Breast epithelium (tissue), 3 donors: Measurements from ENCODE around the gene STXBP6.

Source experiments
- CTCF ChIP-seq, 3 donors: fragments of 450-650 bp; IDR thresholded peaks; one replicate each; pipeline ENCODE4 v1.5.1; 2016 to 2017; ENCODE audit warnings: antibody characterized with exemption in 3 of 3, mild to moderate bottlenecking in 3 of 3, moderate library complexity in 3 of 3
- POLR2A ChIP-seq: fragments of 450-650 bp; IDR thresholded peaks from one replicate; pipeline ENCODE4 v1.6.1; 2016; ENCODE audit warnings: antibody characterized with exemption, mild to moderate bottlenecking, moderate library complexity
- POLR2AphosphoS5 ChIP-seq, 3 donors: sonication (generic); formaldehyde crosslinking; IDR thresholded peaks; one replicate each; pipeline ENCODE4 v1.6.1; 2017; ENCODE audit warnings: antibody characterized with exemption in 3 of 3

GRCh38 chr14:24795406-24795805, 254.5 kb downstream of the STXBP6 start:
- TF ChIP-seq POLR2AphosphoS5 (IDR thresholded peaks at IDR 0.05) (no peak), POLR2A (no peak), CTCF (IDR thresholded peaks at IDR 0.05) (no peak)
